NCI-H2081 (cell line): ENCODE results near the gene YY1.

Experiments
- DNase-seq, 2 experiments: peaks; one replicate each; lab custom pipeline; 2025; lab: John Stamatoyannopoulos, UW

Gene YY1

DNA sequence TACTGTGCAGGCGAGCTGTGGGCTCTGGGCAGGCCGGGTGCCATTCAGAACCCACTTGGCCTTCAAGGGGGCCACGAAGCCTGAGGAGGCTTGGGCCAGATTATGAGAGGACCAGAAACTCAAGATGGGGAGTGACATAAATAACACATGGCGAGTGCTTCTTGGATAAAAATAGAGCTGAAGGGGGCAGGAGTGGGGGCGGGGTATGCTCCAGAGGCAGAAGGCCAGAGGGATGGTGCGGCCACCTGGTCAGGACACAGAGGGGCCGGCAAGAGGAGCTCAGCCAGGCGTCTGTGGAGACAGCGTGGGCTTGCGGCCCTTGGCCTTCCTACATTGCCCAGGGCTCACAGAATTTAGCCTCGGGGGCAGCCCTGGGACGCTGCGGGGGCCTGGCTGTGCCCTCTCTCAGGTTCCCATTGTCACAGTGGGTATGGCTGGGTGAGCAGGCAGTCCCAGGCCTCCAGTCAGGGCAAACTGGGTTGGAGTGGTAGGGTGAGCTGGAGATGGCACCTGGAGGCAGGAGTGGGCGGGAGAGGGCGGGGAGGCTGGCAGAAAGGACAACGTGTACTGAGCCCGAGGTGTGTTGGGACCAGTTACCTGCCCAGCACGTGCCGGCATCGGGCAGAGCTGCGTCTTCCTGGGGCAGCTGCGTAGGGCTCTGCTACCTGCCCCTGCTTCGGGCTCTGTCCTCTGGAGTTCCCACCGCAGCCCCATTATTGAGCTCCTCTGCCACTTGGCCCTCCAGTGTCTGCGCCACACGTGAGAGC is 74.7 kb downstream of the YY1 start:
- DNase-seq, result no peak

DNA sequence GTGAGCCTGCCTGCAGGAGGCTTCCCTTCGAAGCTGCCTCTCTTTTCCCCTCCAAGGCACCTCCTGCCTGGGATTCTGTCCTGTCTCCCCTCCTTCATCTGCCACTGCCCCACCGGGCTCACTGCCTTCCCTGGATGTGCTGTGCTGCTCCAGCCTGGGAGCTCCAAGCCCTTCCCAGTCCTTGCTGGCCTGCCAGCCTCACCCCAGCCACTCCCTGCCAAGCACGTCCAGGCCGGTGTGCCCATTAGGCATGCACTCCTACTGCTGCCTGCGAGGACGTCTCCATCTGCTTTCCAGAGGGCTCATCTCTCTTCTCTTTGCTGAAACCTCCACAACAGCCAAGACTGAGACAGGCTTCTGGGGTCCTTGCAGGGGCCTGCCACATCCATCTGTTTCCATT is 75.8 kb downstream of the YY1 start:
- no peak for DNase-seq

GRCh38 chr14:100317389-100317788 is 78.4 kb downstream of the YY1 start:
- no peak for DNase-seq

- no peak for DNase-seq
These were observed 79.2 kb downstream of the YY1 start for GRCh38 chr14:100317912-100318808.

- DNase-seq, result no peak
These were observed 81.4 kb downstream of the YY1 start for GRCh38 chr14:100320157-100320856.

DNA sequence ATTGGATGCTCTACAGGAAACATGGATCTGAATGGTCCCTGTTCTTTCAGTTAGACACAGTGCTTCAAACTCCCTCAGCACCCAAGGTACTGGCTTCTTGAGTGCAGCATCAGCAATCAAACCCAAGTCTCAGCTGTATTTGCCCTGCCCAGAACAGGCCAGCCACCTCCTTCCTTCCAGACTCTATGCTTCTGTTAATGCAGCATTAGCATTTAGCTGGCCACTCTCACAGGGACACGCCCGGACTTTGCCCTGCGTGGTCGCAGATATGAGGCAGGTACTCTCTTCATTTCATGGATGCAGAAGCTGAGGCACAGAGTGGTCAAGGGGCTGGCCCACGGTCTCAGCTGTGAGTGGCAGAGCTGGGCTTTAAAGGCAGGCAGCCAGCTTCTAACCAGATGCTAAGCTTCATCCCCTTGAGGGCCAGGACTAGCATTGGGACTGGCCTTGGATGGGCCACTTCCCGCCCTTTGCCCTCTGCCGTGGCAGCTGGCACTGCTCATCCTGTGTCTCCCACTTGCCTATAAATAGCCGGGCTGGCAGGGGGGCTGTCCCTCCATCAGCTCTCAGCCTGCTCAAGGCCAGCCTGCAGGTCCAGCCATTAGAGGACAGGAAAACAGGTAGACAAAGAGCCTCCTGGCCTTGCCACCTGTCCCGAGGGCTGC is 82.7 kb downstream of the YY1 start:
- DNase-seq, result no peak

DNA sequence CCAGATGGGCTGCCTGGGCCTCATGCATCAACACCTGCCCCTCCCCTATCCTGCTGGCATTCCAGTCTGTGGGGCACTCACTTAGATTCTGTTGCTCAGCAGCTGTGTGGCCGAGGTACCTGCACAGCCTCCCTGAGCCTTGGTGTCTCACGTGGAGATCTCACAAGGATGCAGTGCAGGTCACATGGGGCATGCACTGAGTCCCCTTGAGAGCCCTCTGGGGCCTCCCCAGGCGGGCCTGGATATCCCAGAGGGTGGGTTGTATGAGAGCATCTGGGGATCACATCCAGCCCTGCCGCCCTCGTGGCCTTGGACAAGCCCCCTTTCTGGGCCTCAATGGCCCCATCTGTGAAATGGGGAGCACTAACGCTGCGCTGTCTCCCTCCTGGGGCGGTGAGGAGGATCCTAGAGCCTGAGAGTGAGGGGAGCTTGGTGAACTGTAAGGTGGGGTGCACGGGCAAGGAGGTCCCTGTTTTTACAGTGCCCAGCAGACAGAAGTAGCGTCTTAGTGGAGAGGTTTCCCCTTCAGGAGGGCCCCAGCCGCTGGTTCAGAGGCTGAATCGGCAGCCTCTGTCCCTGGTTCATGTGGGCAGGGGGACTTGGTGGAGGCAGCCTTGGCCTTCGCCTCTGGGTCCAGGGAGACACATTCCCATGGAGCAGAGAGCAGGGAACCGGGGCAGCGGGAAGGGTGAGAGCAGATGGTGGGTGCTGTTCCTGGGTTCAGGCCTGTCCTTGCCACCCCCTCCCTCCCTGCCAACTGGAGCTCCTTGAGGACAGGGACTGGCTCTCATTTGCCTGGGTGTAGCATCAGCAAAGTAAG is 83.4 kb downstream of the YY1 start:
- DNase-seq, result no peak

GRCh38 chr14:100323121-100323941 is 84.4 kb downstream of the YY1 start, which contains the start of gene SLC25A47:
Gene SLC25A47 (plus strand): TSS chr14:100323339. CDS start chr14:100323415, 76 bp downstream.
- DNase-seq, result no peak

DNA sequence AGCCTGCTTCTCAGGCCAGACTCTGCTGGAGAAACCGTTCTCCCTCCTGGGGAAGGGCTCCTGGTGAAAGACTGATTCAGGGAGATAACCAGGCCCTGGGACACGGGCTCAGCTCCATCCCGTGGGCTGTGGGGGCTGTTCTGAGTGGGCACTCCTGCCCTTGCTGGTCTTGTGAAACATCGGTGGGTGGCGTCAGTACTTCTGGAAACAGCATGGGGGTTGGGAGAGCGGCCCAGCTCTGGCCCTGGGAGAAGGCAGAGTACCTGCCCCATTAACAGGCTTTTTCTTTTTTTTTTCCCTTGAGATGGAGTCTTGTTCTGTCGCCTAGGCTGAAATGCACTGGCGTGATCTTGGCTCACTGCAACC is 85.0 kb downstream of the YY1 start:
- DNase-seq, result no peak

DNA sequence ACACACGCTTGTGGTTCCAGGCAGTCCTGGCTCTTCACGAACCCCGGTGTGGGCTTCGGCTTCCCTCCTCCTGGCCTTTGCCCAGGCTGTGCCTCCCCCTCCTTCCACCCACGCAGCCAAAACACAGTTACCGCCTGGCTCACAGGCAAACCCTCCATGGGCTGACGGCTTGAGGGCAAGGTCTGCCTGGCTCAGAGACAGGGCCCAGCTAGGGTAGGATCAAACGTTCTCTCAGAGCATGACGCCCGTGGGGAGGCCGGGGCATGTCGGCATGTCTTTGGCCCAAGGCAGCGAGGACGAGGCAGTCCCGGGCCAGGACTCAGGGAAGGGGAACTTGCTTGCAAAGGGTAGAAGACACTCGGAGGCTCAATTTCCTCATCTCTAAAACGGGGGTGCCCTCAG is 86.3 kb downstream of the YY1 start:
- no peak for DNase-seq

GRCh38 chr14:100325958-100326357 is 87.0 kb downstream of the YY1 start:
- DNase-seq, result peak in 1 of 2 experiments; percentile 52

- no peak for DNase-seq
These were observed 88.2 kb downstream of the YY1 start for GRCh38 chr14:100327128-100327527.

GRCh38 chr14:100328495-100329163 is 89.7 kb downstream of the YY1 start:
- no peak for DNase-seq

DNA sequence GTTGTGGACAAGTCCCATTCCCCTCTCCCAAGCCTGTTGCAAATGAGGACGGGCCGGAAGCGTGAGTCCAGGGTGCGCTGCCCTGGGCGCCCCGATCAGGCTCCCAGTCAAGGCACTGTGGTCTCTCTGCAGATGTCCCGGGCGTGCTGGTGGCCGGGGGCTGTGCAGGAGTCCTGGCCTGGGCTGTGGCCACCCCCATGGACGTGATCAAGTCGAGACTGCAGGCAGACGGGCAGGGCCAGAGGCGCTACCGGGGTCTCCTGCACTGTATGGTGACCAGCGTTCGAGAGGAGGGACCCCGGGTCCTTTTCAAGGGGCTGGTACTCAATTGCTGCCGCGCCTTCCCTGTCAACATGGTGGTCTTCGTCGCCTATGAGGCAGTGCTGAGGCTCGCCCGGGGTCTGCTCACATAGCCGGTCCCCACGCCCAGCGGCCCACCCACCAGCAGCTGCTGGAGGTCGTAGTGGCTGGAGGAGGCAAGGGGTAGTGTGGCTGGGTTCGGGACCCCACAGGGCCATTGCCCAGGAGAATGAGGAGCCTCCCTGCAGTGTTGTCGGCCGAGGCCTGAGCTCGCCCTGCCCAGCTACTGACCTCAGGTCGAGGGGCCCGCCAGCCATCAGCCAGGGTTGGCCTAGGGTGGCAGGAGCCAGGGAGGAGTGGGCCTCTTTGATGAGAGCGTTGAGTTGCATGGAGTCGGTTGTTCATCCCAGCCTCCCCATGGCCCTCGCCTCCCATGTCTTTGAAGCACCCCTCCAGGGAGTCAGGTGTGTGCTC is 90.5 kb downstream of the YY1 start:
- DNase-seq, result no peak

- DNase-seq, result no peak
These were observed 91.0 kb downstream of the YY1 start for GRCh38 chr14:100330007-100330344.

GRCh38 chr14:100330388-100330931 is 91.5 kb downstream of the YY1 start:
- DNase-seq, result peak; percentile 26 to 52

DNA sequence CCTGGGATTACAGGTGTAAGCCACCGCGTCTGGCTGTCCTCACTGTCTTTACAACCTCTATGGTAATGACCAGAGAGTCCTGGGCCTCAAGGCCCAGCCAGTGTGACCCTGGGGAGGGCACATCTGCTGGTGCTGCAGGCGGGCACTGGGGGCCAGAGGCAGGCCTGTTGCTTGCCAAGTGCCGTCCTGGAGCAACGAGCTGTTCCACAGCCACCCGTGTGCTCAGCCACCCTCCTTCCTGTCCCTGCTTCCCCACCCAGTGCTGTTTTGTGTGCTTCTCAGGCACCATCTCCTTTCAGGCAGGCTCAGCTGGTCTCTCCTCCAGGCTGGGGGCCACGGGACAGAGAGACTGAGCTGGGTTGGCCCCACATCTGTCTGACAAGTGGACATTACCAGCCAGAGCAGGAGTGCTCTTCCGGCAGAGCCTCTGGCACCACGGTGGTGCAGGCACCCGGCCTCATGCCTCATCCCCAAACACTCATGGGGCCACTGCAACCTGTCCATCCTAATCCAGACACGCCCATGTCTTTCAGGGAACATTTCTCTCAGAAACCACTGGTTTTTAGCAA is 93.2 kb downstream of the YY1 start:
- DNase-seq, result no peak
